HG03565 (cell line): ENCODE data around the gene GALNS.
"Not testable (repeated sequence)": the region's sequence is repeated elsewhere in the genome, so short reads cannot be mapped to it uniquely, and the experiment has no call there.

ENCODE experiments used
- ATAC-seq: cut with Tn5 transposase; IDR thresholded peaks from one replicate; pipeline ENCODE4 v1.9.1; 2021; ENCODE audit warnings: mild to moderate bottlenecking, moderate library complexity; ENCODE audit not compliant: unreplicated experiment

The GALNS gene

GRCh38 chr16:88772871-88773811 is 83.6 kb downstream of the GALNS start:
- no peak for ATAC-seq

GRCh38 chr16:88771781-88772180 is 85.0 kb downstream of the GALNS start:
- not testable (repeated sequence) for ATAC-seq

DNA sequence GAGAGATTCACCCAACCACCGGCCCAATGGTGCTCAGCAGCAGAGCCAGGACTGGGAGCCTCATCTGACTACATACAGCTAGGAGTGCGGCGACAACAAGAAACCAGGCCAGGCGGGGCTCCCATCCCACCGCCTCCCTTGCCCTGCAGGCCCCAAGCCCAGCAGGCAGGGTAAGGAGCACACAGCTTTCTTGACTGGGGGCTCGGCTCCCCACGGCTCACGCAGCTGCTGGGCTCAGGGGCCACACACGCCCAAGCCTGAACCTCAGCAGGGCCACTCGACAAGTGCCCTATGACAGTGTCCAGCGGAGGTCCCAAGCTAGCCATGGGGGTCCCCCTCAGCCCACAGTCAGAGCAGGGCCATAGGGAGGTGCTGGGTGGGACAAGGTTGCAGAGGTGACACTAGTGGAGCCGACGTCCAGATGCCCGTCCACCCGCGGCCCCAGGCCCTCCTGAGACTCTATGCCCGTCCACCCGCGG is 85.4 kb downstream of the GALNS start:
- no peak for ATAC-seq

- no peak for ATAC-seq
Measured at GRCh38 chr16:88770461-88771293, 86.1 kb downstream of the GALNS start.

DNA sequence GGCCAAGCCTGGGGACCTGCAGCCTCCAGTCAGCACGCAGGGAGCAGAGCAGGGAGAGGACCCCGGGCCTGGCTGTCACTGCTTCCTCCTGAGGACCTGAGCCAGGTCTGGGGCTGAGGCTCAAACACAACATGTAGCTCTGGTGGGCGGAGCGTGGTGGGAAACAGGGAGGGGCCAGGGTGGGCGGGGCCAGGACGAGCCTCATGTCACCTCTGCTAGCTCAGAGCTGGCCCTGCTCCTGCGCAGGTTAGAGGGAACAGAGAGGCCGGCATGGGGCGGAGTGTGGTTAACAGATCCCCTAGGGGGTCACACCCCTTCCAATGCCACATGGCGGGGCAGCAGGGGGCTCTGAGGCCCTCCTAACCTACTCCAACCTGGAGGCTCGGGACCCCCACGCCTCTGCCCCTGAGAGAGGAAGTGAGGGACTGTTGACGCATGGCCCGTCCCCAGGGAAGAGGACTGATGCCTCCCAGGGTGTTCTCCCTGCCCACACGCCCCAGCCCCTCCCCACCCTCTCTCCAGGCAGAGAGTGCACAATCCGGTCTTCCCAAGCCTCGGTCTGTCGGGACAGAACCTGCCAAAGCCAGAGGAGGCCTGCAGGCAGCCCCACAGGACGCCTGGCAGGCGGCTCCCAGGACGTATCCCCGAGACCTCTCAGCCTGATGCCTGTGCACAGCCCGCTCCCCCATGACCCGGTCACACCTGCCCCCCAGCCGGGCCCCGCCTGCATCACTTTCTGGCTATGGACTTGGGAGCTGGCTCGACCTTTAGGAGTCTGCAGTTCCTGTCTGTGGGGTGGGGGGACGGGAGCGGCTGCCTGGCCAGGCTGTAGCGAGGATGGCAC is 86.9 kb downstream of the GALNS start:
- no peak for ATAC-seq

- ATAC-seq = no peak
Measured at GRCh38 chr16:88768071-88768783, 88.5 kb downstream of the GALNS start.

DNA sequence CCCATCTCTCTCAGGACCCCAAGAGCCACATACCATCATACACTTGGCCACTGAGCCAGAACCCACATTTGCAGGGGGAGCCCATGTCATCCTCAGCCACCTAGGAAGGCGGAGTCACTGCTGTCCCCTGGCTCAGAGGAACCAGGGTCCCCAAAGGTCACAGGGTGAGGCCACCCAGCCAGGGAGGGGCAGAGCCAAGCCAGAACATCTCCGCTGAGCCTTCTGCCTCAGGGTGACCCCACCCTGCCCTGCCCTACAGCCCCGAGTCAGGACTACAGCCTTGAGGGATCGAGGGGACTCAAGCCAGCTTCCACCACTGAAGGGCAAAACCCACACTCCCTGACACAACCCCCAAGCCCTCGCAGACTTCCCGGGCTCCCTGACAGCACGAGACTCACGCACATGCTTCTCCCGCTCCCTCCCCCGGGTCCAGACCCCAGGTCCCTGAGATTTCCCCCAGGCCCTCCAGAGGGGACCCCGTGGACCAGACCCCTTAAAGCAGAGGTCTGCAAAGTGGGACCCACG is 89.1 kb downstream of the GALNS start:
- no peak for ATAC-seq

DNA sequence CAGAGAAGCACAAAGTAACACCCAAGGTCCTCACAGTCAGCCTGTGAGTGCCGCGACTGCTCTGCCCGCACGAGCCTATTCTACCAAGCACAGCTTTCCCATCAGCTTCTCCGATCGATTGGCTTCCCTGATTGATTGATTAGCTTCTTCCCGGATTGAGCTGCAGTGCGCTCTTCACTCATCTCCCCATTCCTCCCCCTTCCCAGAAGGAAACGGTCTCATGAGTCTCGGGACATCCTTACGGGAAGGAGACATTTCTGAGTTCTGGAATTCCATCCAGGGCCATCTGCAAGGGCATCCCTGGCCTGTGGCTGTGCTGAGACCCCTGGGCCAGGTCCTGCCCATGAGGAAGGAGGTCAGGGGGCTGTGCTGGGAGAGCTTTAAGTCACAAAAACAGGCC is 89.8 kb downstream of the GALNS start:
- ATAC-seq = no peak

DNA sequence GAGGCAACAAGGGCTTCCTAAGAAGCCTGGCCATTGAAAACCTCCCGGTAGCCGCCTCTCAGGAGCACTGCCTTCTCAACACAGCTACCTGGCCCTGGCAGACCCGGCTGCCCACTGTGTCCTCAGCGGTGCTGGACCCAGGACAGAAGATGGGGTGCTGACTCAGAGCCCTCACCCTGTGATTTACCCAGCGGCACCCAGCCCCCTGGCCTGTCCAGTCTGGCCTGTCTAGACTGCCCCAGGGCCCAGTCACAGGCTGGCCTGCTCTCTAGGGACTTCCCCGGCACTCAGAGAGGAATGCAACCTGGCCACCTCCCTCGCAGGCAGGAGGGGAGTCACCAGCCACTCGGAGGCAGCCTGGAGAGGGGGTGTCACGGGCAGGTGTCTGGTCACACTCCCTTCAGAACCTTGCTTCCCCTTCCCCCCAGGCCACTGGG is 91.8 kb downstream of the GALNS start:
- no peak for ATAC-seq

DNA sequence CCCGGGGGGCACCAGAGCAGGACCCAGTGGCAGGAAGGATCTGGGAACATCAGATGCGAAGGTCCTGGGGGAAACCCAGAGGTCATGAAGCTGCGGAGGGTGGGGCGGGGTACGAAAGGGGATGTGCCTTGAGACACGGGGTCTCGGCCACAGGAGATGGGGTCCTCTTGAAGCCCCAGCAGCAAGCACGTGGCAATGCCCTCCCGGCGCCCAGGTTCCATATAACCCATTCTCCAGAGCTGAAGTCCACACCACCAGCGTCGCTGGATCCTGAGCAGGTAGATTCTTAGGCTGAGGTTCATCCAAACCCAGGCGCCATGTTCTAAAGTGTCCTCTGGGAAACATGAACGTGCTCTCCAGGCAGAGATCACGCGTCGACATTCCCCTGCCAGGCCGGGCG is 92.7 kb downstream of the GALNS start:
- ATAC-seq = no peak
